Medulla oblongata (tissue), 1 donor: ENCODE measurements around the gene COTL1.

Experiments
- DNase-seq: peaks from one replicate; pipeline ENCODE4 v3.0.0-alpha.2; 2015; ENCODE audit errors: extremely low spot score

The COTL1 gene, protein sequence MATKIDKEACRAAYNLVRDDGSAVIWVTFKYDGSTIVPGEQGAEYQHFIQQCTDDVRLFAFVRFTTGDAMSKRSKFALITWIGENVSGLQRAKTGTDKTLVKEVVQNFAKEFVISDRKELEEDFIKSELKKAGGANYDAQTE

DNA sequence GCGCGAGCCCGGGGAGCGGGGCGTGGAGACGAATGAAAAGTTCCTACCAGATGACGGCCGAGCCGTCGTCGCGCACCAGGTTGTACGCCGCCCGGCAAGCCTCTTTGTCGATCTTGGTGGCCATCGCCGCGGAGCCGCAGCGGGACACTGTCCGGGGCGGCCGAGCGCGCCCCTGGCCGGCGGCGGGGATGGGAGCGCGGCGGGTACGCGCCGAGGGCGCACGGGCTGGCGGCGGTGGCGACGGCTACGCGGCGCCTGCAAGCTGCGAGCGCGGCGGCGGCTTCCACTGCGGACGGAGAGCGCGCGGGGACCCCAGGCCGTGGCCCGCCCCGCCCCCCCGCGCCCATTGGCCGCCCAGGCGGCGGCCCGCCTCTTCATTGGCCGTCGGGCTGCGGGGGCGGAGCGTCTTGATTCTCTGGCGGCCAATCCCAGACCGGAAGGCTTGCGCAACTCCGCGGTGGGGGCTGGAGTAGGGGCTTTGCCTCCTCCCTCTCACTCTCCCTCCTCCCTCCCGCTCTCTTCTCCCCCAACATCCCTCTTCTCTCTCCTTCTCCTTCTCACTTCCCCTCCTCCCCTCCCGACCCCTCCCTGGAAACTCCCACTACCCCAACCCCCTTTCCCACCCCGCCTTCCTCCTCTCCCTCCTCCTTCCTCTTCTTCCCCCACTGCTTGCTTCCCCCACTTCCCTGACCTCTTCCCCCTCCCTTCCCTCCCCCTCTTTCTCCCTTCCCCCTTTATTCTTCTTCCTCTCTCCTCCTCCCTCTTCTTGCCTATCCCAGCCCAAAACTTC lies at the start of gene COTL1:
TSS of gene COTL1 (minus strand) at position 288 of the 790 bp plus-strand sequence. CDS start at position 124, 164 bp downstream.
- peak; percentile 98 for DNase-seq

DNA sequence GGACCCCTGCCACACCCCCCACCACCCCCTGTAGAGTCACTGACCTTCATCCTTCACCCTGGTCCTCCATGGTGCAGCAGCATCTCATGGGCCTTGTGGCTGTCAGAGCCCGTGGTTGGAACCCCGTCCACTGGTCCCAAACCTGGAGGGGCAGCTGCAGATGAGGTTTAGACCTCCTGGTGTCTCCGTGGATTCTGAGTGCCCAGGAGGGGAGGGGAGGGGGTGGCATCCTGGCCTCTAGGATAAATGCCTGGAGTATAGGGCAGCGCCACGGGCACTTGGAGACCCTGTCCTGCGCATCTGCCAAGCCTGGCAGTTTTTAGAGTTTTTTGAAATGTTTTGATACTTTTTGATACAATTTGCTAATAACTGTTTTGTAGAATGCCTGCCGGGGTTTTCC lies 48.0 kb upstream of the COTL1 start:
- DNase-seq: no peak

DNA sequence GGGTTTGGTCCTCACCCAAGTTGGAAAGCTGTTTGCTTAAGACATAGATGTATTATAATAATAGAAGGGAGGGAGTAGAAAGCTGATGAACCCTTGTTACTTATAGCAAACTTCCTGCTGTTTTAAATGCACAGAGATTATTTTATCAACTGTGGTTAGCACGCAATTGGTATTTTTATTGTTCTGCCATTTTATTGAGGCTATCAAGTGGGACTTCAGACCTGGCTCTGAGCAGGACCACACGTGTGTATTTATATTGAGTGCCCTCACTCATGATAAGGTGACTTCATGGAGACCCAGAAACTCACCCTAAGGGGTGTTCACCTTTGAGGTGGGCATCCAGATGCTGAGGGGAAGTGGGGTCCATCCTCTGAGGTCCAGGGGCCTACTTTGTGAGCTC lies 47.5 kb upstream of the COTL1 start:
- no peak for DNase-seq

DNA sequence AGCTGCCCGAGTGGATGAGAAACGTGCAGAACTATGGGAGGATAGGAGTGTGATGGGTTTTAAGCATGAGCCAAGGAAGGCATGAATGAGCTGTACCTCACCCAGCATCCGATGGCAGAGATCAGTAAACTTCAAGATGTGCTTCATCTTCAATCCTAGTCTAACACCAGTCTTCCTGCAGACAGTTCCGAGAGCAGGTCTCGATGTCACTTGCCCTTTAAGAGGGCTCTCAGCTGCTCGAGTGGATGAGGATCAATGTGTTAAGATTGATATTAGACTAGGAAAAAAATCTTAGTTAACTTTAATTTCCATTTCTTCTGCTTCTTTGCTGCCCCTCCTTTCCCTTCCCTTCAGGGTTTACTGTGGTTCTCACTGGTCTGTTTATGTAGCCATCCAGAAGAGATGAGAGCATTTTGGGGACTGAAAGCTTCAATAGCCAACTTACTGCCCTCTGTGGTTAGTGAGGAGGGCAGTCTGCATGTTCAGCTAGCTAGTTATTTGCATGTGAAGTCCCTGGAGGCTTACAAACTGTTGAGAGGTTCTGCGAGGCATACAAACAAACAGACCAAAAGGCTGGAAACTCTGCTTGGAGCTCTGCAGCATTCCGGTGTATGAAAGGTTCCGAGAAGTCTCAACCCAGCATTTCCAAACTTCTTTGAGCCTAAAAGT lies 45.7 kb upstream of the COTL1 start:
- no peak for DNase-seq

DNA sequence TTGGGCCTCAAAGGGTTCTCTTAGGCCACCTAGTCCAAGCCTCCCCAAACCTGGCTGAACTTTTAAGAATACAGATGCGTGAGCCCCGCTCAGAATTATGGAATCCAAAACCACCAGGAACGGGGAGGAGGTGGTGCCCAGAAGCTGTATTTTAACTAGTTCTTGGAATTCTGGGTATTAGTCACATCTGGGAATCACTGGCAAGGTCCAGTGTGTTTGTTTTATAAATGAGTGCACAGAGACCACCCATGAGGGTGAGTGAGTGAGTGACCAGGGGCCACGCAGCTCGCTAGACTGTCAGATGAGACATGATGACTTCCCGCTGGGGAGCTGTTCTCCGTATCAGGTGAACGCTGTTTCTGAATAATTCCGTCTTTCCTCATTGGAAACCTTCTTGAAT lies 44.6 kb upstream of the COTL1 start:
- no peak for DNase-seq

DNA sequence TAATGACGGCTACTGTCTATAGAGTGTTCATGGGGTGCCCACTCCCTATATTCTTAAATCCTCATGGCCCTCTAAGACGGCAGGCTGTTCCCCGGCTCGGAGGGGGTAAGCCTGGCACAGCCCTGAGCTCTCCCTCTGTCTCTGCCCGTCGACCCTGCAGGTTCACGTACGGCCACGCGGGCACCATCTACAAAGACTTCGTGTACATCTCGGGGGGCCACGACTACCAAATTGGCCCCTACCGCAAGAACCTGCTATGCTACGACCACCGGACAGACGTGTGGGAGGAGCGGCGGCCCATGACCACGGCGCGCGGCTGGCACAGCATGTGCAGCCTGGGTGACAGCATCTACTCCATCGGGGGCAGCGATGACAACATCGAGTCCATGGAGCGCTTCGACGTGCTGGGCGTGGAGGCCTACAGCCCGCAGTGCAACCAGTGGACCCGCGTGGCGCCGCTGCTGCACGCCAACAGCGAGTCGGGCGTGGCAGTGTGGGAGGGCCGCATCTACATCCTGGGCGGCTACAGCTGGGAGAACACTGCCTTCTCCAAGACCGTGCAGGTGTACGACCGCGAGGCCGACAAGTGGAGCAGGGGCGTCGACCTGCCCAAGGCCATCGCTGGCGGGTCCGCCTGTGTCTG lies 43.7 kb upstream of the COTL1 start:
- no peak for DNase-seq

DNA sequence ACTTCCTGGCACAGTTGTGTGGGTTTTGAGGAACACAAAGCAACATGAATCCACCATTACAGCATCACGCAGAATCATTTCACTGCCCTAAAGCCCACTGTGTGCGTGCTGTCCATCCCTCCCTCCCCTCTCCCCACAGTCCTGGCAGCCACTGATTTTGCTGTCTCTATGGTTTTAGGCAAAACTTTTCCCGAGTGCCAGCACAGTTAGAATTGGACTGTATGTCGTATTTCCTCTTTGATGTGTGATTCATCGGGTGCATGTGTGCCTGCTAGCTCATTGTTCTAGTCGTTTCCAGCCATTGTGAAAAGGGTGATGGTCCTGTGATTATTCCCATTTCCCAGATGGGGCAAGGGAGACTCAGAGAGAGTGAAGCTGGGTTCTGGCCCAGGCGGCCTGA lies 43.1 kb upstream of the COTL1 start:
- no peak for DNase-seq

DNA sequence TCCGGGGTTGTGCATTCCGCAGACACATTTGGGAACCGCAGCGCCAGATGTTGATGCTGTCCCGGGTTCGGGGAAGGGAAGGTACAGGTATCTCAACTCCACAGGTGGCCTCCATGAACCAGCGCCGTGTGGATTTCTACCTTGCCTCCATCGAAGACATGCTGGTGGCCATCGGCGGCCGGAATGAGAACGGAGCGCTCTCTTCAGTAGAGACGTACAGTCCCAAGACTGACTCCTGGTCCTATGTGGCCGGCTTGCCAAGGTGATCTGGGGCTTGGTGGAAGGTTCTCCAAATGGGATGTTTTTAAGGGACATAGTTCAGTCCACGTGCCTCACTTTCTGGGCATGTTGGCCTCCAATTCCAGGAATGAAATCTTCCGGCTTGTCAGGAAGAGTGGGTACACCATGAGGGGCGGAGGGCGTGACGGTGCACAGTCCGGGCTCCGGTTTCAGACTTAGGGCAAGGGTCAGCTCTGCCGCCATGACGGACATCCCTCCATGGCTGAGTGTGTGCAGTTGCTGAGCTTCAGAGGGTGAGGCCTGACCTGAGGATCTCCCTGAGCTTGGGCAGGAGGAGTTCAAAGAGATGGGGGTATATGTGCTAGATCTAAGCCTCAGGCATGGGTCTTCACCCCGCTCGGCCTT lies 41.9 kb upstream of the COTL1 start:
- no peak for DNase-seq

DNA sequence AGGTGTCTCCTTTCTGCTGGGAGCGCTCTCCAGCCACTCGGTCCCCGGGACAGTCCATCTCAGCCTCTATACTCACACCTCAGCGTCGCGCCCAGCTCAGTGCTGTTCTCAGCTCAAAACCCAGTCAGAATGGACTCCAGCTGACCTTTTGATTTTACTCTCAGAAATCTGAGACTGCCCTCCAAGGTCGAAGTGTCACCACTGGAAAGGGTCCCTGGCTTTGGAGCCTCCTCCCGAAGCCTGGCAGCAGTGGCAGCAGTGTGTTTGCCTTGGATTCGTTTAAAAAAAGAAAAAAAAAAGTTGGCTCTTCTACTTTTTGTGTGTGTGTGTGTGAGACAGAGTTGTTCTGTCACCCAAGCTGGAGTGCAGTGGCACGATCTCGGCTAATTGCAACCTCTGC lies 40.8 kb upstream of the COTL1 start:
- no peak for DNase-seq

DNA sequence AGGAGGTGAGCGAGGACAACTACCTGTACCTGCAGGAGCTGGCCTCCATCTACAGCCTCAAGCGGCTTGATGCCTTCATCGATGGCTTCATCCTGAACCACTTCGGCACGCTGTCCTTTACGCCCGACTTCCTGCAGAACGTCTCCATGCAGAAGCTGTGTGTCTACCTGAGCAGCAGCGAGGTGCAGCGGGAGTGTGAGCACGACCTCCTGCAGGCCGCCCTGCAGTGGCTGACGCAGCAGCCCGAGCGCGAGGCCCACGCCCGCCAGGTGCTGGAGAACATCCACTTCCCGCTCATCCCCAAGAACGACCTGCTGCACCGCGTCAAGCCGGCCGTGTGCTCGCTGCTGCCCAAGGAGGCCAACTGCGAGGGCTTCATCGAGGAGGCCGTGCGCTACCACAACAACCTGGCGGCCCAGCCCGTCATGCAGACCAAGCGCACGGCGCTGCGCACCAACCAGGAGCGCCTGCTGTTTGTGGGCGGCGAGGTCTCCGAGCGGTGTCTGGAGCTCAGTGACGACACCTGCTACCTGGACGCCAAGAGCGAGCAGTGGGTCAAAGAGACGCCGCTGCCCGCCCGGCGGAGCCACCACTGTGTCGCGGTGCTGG lies 39.5 kb upstream of the COTL1 start:
- DNase-seq: no peak

DNA sequence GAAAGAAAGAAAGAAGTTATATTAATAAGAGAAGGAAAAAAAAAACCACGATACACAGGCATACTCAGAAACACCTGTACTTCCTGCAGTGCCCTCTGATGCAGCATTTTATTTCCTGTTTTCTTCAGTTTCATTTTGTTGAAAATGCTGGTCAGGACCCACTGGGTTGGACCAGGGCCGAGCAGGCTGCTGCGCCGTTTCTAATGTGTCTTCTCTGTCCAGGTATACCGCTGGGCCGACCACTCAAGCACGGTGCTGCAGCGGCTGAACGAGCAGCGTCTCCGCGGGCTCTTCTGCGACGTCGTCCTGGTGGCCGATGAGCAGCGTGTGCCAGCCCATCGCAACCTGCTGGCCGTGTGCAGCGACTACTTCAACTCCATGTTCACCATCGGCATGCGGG lies 38.8 kb upstream of the COTL1 start:
- no peak for DNase-seq

DNA sequence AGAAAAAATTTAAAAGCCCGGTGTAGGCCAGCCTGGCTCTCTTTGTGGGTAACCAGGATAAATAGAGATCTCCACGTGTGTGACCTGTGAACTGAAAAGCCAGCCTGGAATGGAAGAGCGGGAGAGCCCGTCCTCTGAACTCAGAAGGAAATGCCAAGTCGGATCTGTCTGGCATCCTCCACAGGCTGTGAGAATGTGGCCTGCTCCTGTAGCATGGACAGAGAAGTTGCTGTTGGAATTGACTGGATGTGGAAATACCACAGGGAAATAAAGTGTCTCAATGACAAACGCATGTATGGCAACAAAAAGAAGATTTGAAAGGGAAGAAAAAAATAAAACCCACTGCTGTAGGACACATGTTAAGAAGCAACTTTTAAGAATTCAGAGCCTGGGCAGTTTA lies 37.1 kb upstream of the COTL1 start:
- no peak for DNase-seq

DNA sequence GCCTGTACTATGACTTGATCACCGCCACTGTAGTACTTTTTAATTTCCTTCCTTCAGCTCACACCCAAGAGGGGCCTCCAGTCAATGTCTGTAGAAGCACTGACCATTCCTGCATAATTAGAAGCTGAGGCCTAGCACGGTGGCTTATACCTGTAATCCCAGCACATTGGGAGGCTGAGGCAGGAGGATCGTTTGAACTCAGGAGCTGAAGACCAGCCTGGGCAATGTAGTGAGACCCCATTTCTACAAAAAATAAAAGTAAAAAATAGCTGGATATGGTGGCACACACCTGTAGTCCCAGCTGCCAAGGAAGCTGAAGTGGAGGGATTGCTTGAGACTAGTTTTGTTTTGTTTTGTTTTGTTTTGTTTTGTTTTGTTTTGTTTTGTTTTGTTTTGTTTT lies 36.4 kb upstream of the COTL1 start:
- DNase-seq: no peak

DNA sequence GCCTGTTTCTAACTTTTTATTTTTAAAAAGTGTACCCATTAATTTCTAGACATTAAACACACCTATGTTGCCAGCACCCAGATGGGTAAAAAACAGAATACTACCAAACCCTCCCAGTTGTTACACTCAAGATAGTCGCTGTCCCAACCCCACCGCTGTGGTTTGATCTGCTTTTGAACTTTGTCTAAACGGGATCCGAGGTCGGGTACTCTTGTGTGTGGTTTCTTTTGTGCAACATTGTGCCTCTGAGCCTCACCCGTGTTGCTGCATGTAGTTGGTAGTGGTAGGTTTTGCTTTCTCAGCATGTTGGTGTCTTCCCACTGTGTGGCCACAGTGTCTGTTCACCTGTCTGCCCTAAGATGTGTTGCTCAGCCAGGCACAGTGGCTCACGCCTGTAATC lies 34.7 kb upstream of the COTL1 start:
- DNase-seq: no peak

DNA sequence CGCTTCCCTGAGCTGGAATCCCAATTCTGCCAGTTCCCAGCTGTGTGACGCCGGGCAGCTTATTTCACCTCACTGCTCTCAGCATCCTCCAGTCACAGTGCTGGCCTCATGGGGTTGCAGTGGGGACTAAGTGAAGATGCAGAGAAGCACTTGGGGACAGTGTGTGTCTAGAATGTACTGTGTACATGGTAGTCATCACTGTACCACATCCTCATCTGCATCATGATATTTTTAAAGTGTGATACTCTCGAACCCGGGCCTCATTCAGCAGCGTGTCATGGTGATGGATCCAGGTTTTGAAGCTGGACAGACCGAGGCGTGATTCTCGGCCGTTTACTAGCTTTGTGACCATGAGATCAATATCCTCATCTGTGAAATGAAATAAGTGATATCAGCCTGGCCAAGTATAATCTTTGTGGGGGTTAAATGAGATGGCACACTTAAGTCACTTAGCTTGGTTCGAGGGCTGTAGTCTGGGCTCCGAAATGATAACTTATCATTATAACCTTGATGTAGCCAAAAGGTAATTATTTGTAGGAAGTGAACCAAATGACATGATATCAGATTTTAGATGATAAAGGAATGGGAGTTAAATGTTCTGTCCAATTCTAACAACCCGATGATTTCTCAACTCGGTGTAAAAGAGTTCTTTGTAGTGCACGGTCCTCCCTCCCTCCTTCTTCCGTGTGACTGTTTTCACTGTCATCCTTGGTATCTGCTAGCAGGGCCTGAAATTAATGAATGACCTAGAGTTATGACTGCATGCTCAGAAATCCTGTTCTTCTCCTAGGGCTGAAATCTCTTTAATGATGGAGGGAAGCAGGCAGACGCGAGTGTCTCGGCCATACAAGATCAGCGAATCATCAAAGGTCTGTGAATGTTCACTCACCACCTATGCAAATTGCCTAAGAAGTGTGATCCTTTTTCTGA lies 32.4 kb upstream of the COTL1 start:
- no peak for DNase-seq

DNA sequence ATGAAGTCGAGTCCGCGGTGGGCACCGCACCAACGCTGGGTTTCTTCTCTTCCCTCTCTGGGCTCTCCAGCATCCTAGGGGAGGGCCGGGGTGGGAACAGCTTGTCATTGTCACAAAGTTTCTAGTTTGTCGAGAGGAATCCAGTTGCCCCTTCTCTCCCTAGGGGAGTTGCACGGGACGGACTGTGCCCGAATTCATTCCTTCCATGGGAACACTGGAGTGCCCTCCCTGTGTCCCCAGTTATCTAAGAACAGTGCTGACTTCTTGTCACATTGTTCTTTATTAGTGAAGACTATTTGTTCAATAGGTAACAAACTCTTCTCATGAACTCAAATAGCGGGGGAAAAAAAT lies 31.6 kb upstream of the COTL1 start:
- DNase-seq: no peak

DNA sequence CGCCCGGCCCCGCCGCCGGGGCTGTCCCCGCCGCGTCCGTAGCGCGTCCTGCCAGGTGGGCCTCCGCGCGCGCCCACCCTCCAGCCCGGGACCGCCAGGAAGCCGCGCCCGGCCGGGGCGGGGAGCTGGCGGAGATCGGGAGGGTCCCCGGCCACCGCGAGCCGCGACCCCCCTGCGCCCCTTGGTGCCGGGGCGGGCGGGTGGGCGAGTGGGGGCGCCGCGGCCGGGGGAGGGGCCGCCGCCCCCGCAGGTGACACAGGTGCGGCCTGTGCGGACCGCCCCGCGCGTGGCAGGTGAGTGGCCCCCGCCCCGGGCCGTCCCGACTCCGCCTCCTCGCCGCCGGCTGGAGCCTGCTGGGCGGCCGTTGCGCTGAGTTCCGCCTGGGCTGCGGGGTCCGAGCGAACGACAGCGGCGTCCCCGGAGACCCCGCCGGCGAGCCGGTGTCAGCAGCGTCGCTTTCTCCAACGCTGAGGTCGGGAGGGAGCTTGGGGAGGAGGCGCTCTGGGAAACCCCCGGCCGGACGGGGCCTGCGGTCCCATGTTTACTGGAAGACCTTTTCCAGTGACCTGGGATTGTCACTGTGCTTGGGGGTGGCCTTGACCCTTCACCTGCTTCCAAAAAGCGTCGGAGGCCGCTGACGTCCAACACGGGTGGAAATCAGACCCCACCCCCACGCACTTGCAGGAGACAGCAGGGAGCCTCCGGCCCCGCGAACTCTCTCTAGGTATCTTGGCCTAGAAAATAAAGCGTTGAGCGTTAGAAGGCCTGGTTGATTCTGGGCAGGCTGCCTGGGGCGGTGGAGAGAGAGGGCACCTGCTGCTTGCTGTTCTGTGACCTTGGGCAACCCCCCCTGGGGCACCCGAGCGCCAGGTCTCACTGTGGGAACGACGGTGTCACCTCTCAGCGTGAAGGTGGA lies 31.0 kb upstream of the COTL1 start:
- DNase-seq: no peak

DNA sequence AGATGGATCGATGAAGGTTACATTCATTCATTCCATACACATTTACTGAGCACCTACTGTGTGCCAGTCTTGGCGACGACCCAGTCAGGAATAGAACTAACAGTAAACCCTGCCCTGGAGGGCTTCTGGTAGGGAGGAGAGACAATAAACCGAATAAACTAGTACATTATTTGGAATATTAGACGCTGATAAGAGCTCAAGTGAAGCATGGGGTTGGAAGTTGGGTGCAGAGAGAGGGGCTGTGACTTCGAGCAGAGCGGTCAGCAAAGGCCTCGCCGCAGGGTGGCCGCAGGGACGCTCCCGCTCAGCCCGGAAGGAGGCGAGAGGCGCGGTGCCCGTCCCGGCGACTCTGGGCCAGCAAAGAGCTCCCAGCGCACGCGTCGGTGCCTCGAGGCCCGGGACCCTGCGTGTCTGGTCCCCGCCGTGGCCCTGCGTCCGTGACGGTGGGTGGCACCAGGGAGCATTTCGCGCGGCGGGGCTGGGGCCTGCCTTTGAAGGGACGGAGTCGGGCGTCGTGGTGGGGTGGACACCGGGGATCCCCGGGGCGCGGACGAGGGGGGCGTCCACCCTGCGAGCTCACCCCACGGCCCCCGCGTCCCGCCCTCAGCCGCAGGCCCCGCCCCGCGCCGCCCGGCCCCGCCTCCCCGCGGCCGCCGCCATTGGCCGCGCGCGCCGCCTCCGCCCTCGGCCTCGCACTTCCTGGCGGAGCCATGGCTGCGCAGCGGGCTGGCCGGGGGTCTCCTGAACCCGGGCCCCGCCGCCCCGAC lies 30.1 kb upstream of the COTL1 start, which contains the start of gene KLHL36:
TSS of gene KLHL36 (plus strand) at position 684 of the 767 bp plus-strand sequence. CDS start 2,357 bp downstream, outside the sequence.
- no peak for DNase-seq

DNA sequence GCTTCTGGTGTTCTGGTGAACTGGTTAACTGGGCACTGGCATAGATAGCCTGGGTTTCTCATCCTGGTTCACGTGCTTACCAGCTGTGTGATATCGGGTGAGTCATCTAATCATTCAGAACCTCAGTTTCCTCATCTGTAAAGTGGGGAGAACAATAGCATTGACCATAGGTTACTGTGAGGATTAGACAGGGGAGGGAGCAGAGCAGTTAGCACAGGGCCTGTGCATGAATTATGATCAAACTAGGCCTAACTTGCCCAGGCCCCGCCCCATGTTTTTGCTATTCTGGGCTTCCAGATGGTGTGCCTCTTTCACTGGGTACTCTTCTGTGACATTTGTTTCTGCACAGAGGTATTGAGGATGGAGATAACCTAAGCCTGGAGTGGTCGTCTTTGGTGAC lies 25.8 kb upstream of the COTL1 start:
- no peak for DNase-seq
